ENCODE results near the gene SLC6A6. TPM values are rescaled to one million over a fixed set of nuclear protein-coding genes. Genes with fewer than 3 reads are reported as not detected.

SLC6A6 gene
- total RNA-seq, 1 donor from 2014 or later: 7.1 TPM

DNA sequence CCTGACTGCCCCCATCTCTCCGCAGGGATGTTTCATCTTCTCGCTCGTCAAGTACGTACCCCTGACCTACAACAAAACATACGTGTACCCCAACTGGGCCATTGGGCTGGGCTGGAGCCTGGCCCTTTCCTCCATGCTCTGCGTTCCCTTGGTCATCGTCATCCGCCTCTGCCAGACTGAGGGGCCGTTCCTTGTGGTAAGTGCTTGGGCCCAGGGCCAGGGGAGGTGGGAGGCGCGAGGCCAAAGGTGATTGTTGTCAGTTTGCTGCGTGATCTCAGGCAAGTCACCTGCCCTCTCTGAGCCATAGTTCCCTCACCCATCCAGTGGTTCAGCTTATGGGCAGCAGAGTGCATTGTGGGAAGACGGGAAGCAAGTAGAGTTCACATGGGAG is 79.2 kb downstream of the SLC6A6 start:
- DNase-seq (ENCODE audit: low read depth in 2 of 2): no peak

DNA sequence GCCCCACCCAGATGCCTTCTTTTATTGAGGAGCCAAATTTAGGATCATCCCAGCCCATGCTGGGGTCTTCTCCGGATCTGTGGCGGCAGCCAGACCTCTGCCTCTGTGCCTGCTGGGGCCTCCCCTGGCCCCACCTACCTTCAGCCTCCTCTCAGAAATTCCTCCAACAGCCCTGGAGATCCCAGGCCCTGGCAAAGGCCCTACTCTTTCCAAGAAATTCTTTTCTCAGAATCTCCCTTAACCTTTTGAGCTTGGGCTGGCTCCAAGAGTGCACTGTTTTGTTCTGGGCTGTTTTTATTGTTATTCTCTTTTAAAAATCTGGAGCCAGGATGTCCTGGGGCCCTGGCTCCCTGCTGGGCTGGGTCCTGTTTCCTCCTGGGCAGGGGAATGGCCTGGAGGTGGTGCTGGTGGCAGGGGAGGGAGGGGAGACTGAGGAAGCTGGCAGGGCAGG is 79.9 kb downstream of the SLC6A6 start:
- peak in 1 of 2 donors; percentile 76 for DNase-seq (ENCODE audit: low read depth in 2 of 2)

DNA sequence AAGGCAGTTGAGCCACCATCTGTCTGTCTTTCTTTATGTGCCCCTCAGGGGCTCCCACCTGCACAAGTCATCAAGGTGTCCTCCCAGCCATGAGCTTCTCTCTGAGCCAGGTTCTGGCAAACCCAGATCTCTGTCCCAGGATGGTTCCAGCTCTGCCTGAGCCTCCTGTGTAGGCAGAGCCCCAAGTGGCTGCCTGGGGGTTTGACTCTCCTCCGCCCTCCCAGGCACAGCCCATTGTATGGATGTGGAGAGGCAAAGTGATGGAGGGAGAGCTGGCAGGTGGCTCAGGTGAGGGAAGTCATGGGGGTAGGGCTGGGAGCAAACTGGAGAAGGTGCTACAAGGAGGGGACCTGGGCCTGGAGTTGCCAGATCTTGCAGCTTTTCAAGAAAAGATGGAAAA is 80.9 kb downstream of the SLC6A6 start:
- DNase-seq (ENCODE audit: low read depth in 2 of 2): no peak

DNA sequence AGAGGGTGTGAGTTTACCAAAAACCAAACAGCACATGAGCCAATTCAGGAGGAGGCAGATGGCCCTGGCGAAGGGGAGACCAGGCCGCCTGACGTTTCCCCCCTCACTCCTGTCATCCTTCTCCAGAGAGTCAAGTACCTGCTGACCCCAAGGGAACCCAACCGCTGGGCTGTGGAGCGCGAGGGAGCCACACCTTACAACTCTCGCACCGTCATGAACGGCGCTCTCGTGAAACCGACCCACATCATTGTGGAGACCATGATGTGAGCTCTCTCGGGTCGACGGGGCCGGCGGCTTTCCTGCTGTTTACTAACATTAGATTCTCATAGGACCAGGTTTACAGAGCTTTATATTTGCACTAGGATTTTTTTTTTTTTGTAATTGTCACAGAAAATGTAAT is 82.3 kb downstream of the SLC6A6 start:
- no peak for DNase-seq (ENCODE audit: low read depth in 2 of 2)

DNA sequence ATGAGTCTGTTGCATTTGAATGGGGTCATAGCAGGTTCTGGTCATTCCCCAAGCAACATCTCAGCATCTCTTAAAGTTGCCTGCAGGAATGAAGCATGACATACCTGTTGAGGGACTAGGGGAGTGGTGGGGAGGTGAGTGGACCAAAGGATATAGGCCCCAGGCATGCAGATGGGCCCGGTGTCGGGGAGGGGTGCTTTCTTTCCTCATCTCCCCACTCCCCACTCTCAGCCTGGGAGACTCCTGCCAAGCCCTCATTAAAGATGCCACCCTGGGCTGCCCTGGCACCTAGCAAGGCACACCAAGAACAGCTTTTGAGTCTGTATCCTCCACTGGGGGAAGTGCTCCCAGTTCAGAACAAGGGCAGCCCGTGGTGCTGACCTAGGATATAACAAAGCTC is 83.6 kb downstream of the SLC6A6 start:
- DNase-seq (ENCODE audit: low read depth in 2 of 2): no peak

DNA sequence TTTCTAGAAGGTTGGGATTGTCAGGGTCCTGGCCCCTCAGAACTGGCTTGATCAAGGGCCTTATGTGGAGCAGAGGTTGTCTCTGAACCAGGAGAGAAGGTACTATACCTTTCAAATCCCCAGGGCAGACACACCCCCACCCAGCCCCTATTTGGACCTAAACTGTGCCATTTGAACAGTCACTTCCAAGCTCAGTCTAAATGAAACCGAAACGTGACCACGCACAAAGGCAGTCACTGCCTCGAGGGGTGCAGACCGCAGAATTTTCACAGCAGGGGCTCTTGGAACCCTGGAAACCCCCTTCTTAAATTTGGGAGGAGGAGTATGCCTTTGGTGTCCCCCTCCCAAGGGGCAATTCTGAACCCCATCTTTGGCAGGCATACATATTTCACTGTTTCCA is 84.1 kb downstream of the SLC6A6 start:
- DNase-seq (ENCODE audit: low read depth in 2 of 2): no peak

DNA sequence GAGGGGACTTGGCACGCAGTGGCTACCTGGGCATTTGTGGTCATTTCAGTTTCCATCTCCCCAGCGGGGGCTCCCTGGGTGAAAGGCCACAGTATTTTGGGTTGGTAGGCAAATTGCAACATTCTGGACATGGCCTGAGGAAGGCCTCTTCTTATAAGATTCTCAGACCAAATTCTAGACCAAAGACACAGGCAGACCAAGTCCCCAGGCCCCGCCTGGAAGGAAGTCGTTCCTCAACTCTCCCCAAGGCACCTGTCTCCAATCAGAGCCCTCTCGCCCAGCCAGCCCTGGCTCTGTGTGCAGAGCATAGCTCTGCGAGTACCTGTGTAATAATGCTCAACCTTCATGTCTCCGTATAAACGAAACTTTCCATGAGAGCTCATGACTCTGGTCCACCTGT is 84.7 kb downstream of the SLC6A6 start:
- no peak for DNase-seq (ENCODE audit: low read depth in 2 of 2)

DNA sequence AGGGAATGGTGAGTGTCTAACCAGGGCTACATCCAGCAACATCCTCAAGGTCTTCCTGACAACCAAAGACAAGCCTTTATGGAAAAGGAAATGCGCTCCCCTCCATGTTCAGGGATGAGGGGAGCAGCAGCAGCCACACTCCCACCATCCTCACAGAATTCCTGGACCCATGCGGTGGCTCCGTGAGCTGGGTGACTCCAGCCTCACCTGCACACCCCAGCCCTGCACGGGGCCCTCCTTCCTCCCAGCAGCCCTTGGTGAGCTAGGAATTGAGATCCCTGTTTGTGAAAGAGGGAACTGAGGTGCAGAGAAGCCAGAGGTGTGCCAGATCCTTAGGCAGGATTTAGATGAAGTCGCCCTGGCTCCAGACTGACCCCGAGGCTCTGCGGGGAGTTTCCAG is 85.4 kb downstream of the SLC6A6 start:
- DNase-seq (ENCODE audit: low read depth in 2 of 2): no peak

DNA sequence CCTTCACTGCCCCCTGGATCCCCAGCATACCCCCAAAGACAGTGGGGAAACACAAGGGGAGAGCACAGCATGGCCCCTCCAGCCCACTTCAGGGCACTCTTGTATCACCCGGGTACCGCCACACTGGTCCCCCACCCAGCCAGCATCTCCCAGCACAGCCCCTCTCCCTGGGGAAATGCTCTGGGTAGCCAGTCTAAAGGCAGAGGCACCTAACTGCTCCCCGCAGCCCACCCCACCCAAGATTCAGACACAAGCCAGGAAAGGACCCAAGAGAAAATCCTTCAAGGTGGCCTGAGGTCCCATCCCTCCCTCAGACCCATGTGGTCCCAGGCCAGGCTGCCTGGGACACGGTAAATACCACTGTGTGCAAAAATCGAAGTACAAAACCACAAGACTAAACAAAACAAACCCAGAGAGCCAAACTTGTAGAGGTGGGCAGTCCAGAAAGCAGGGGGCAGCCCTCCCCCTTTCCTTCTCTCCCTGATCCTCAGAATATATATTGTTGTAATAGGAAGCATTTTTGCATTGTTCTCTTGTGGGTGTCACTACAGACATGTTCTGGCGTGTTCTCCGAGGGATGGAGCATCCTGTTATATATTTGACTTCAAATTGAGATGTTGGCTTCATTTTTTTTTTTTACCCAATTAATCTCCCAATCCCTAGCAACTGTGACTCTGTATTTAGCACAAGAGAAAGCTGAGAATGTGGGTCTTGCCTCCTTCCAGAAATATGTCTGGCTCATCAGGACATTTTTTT is 86.1 kb downstream of the SLC6A6 start:
- peak in 1 of 2 donors; percentile 20 for DNase-seq (ENCODE audit: low read depth in 2 of 2)

DNA sequence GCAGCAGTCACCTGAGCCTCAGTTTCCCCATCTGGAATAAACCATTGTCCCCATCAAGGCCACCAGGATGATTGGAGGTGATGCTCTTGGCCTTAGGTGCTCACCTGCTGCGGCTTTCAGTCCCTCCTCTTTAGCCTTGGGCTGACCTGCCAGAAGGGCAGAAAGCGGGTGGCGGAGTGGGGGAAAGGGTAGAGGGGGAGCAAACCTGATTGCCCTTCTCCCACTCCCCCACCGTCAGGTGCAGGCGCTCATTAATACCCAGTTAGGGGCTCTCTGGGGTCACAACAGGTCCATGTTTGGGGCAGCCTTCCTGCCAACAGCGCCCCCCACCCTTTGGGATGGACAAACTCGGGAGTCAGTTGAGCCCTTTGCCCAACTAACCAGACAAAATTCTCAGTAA is 87.2 kb downstream of the SLC6A6 start:
- DNase-seq (ENCODE audit: low read depth in 2 of 2): no peak

DNA sequence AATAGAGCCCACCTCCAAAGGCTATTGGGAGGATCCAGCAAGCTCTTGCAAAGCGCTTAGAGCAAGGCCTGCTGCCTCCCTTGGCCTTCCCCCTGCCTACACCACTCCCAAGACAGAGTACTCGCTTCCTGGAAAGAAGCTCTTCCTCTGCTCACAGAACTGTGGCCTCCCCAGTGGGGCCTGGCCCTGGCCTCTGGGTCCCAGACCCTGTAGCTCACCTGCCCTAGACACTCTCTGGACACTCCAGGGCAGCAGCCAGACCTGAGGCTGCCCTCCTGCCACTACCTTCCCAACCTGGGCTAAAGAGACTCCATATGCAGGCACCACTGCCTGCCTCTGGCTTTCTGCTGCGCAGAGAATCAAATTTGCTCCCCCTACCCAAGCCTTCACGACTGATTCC is 87.8 kb downstream of the SLC6A6 start:
- no peak for DNase-seq (ENCODE audit: low read depth in 2 of 2)

DNA sequence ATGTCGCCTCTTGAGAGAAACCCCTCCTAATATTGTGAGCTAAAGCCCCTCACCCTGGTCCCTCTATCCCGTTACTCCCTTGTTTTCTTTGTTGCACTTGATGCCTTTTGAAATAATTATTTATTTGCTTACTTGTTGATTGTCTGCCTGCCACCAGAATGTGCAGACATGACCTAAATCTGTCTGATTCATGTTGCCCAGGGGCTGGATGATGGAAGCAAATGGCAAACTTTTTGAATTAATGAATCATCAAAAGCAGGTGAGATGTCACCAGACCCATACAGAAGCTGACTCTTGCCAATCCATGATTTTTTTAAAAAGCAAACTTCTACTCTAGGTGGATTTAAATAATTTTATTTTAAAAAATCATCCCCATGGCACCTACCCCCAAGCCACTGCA is 88.4 kb downstream of the SLC6A6 start:
- DNase-seq (ENCODE audit: low read depth in 2 of 2): no peak

DNA sequence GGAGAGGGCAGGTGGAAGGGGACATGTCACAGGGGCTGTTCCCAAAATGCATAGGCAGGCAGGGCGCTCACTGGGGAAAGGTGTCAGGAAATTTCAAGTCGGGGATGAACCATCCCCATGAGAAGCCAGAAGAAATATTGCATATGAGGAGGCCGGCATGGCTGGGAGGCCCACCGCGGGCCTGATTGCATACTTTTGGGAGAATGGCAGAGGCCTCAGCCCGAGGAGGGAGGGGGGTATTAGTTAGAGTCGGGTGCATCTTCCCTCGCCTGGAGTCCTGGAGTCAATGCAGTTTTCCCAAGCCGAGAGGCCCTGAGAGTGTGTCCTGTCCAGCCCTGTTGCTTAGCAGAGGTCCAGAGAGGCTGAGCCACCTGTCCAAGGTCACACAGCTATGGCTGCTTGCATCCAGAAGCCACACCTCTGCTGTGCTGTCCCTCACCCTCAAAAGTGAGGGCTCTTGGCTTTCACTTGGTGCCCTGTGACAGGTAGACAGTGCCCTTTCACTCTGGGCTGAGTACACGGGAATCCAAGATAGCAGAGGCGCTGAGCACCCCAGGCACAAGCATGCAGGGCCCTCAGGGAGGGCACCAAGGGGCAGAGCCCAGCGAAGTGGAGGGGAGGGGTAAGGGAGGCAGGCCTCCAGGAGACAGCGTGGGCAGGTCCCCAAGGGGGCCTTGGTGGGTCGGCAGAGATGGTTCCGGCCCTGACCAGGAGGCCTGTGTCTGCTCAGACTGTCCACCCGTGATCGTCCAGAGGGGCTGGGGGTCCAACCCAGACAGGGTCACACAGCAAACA is 89.2 kb downstream of the SLC6A6 start:
- no peak for DNase-seq (ENCODE audit: low read depth in 2 of 2)

DNA sequence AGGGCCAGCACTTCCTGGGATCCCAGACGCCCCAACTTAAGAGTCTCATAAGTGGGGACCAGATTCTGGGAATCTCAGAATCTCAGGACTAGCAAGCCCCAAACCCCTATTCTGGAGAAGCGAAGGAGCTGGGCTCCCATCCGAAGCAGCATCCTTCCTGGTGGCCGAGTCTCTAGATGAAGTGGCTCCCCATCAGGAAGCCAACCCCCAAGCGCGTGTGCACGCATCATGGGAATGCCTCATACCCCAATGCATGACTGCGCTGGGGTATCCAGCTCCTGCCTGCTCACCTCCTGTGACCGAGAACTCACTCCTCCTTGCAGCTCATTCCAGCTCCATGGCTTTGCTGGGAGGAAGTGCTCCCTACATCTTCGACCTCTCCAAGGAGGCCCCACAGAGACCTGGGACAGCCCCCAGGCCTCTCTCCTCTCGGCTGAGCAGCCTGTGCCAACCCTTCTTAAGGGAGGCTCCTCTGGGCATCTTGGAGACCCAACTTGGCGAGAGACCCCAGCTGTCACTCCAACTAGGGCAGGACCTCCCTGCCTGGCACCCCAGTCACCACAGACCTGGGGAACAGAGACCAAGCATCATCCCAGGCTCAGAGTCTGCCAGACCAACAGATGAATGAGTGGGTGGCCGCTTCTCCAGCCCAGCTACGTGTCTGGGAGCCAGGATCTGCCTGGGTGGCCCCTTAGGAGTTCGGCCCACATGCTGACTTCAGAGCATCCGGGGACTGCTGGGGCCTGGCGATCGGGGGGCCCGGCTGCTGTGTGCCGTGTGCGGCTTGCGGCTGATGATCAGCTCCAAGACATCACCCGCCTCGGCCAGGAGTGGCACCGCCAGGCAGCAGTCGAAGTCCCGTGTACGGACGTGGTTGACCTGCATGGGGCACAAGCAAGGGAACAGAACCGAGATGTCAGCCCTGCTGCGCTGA is 90.8 kb downstream of the SLC6A6 start:
- DNase-seq (ENCODE audit: low read depth in 2 of 2): no peak

DNA sequence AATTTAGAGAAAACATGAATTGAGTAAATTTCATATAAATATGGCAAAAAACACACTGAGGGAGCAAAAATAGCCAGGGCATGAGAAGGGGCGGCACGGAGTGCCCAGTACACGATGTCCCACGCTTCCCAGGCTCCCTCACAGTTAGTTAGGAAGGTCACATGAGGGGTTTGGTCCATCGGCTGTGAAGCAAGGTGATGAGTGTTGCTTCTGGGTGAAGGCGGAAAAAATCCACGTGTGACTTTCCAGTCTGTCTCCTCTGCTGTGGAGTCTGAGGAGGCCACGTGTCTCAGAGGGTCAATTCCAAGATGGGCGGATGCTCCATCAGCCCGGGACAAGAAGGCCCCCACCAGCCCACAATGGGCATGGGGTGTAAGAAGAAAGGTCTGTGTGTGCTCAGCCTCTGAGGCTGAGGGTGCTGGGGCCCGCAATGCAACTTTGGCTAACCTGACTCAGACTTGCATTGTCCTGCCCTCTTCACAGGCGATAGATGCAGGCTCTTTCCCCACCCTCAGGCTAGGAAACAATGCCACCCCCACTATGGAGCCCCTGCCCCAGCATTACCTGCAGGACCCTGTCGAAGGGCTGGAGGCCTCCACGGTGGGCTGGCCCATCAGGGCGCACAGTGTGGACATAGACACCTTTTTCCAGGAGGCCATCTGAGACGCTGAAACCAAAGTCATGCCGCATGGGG is 92.0 kb downstream of the SLC6A6 start:
- DNase-seq (ENCODE audit: low read depth in 2 of 2): no peak

DNA sequence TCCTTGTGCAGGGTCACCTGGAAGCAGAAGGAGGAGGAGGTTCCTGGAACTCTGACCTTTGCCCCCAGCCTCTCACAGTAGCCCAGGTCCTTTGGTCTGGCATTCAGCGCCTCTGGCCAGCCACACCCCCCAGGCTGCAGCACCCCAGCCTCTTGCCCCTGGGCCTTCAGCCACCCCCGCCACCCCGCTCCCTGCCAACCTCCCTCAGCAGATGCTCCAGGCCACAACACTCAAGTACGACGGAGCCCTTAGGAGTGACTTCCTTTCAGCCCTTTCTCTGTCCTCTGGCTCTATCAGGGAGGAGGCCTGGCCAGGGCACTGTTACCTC is 92.5 kb downstream of the SLC6A6 start:
- DNase-seq (ENCODE audit: low read depth in 2 of 2): no peak

DNA sequence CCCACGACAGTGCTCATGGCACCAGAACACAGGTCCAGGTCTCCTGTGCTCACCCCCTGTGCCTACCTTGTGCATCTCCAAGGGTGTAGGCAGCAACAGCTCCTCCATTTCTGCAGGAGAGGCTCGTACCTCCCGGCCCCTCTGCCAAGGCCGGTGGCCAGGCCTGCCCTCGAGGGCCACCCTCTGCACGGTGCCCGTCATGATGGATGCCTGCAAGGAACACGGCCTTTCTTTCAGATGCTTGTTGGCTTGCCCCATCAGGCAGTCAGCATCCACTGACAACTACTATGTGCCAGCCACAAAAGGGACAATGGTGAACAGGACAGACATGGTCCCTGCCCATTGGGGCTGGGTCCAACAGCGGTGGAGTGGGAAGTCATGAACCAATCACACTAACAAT is 93.9 kb downstream of the SLC6A6 start:
- no peak for DNase-seq (ENCODE audit: low read depth in 2 of 2)

DNA sequence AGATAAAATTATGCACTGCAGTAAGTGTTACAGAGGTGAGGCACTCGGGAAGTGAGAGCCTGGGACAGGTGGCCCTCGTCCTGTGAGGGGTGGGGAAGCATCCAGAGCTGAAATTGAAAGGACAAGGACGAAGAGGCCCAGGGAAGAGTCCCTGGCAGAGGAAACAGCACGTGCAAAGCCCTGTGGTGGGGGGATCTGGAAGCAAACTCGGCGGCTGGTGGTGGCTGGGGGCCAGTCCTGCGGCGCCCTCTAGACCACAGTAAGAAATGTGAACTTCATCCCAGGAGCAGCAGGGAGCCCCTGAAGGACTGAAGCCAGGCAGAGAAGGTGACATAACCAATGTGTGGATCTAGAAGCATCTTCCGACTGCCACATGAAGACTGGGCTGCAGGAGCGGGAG is 94.9 kb downstream of the SLC6A6 start:
- DNase-seq (ENCODE audit: low read depth in 2 of 2): no peak

DNA sequence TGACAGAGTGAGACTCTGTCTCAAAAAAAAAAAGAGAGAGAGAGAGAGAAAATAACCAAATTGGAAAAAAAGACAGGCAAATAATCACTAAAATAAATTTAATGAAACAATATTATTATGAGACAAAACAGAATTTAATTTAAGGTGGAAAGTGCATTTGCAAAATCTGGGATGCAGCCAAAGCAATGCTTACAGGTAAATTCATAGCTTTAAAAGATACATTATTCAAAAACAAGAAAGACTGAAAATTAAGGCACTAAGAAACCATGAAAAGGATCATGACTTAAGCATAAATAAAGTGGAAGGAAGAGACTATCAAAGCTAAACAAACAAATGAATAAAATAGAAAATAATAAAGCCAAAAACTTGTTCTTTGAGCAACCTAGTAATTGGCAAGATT is 100.1 kb downstream of the SLC6A6 start:
- DNase-seq (ENCODE audit: low read depth in 2 of 2): no peak

DNA sequence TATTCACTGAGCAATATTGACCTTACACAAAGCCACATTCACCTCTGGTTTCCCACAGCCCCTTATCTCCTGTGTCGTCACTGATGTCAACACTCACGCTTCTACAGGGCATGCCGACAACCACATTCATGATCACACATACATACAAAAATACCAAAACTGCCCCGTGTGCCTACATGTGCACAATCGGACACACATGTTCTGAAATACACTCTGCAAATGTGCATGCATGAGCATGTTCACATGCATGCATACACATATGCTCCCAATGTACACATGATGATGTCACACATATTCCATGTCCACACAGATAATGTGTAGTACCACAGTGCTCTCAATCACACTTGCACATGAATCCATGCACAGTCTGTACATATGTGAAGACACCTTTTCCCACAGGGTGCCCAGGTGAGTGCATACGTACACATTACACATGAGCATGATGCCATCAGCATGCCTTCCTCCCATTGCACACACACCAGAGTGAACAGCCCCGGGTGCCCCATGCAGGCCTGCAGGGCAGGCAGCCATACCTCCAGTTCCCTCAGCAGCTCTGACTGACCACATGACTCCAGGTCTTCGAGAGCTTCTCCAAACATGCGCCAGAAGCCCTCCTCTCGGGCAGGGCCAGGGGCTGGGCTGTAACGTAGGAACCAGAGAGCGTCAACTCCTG is 100.8 kb downstream of the SLC6A6 start:
- no peak for DNase-seq (ENCODE audit: low read depth in 2 of 2)

DNA sequence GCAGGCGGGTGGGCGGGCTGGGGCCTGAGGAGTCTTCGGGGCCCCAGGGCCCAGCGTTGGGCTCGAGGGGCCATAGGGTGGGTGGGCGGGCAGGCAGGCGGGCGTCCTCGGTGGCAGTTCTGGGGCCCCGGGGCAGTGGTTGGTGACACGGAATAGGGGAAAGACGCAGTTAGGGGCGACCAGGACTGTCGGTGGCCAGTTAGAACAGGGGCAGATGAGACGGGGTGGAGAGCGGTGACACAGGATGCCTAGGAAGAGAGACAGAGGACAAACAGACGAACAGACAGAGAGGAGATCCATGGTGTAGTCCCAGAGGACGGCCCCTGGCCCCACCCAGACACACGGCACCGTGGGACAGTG is 101.3 kb downstream of the SLC6A6 start:
- no peak for DNase-seq (ENCODE audit: low read depth in 2 of 2)
